HG03175 (cell line): ENCODE data around the gene NPTX2.
"Not testable (repeated sequence)": the region's sequence is repeated elsewhere in the genome, so short reads cannot be mapped to it uniquely, and the experiment has no call there.

ENCODE experiments used
- ATAC-seq: cut with Tn5 transposase; IDR thresholded peaks from one replicate; pipeline ENCODE4 v1.9.1; 2021; ENCODE audit warnings: mild to moderate bottlenecking, moderate library complexity; ENCODE audit not compliant: unreplicated experiment

The NPTX2 gene

DNA sequence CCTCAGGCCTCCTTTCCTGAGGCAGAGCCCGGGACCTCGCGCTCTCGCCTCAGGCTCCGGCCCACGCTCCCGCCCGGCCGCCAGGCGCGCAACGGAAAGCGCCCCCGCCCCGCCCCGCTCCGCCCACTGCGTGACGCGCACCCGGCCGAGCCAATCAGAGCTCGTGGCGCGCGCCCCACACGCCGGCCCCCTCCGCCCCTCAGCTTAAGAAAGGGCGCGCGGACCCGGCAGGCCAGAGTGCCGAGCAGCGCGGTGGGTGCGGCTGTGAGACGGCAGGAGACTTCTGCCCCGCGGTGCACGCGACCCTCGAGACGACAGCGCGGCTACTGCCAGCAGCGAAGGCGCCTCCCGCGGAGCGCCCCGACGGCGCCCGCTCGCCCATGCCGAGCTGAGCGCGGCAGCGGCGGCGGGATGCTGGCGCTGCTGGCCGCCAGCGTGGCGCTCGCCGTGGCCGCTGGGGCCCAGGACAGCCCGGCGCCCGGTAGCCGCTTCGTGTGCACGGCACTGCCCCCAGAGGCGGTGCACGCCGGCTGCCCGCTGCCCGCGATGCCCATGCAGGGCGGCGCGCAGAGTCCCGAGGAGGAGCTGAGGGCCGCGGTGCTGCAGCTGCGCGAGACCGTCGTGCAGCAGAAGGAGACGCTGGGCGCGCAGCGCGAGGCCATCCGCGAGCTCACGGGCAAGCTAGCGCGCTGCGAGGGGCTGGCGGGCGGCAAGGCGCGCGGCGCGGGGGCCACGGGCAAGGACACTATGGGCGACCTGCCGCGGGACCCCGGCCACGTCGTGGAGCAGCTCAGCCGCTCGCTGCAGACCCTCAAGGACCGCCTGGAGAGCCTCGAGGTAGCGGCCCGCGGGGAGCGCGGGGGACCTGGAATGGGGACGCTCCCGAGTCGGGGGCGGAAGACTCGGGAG lies at the start of gene NPTX2:
NPTX2 (plus strand) TSS at position 235 of the 909 bp plus-strand sequence; CDS start at position 412, 177 bp downstream.
- no peak for ATAC-seq

DNA sequence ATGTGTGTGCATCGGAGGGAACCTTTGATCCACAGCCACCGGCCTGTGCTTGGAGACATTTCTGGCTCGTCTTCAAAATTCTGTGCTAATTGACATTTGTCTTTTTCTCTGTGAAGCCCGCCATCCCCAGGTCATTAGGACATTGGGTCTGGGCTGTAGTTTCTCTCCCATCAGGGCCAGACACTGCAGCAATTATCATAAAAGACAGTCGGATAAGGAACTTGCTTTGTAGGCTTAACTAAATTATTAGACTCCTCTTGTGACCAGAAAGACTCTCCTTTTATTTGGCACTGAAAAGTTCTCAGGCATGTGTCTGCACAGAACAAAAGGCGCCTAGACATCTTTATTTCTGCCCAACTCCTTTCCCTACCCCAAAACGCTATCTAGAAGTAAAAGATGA lies 49.1 kb upstream of the NPTX2 start:
- ATAC-seq: no peak

DNA sequence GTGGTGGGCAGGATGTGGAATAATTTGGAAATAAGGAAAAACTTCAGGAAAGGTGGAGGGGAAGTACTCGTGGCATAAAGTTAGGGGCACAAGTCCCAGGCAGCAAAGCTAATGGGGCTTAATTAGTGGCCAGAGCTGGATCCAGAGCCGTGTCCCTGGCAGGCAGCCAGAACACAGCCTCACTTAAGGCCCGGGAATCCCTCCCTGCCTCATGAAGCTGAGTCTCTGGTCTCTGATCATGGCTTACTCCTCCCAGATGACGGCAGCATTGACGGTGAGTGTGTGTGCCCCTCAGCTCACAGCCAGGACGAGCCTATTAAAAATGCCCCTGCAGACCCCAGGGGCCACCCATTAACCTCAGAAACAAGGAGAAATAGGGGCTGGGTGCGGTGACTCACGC lies 48.2 kb upstream of the NPTX2 start:
- no peak for ATAC-seq

DNA sequence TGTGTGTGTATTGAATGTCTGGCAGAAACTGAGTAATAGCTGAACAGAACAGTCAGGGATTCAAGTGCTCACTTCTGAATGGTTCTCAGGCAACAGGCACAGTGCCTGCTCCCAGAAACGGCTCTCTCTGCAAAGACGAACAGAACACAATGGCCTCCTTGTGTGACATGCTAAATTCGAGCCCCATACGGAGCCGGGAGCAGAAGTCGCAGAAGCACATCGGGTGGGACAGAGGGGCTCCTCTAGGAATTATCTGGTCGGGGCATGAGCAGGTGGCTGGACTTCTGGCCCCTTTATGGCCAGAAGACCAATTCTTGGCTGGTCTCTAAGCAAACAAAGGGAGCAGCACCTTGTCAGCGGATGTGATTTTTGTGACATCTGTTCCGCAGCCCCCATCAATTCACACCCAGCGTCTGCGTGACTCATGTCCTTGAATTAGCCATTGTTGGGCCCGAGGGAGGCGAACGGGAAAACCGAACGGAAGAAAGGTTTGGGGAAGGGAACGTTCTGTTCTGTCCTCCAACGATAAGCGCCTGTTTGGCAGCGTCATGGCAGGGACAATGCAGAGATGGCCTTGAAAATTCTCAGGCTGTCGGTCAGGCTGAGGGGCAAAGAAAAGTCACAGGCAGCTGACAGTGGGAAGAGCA lies 47.3 kb upstream of the NPTX2 start:
- ATAC-seq: no peak

- ATAC-seq: no peak
Measured at GRCh38 chr7:98571006-98571405, 46.1 kb upstream of the NPTX2 start.

DNA sequence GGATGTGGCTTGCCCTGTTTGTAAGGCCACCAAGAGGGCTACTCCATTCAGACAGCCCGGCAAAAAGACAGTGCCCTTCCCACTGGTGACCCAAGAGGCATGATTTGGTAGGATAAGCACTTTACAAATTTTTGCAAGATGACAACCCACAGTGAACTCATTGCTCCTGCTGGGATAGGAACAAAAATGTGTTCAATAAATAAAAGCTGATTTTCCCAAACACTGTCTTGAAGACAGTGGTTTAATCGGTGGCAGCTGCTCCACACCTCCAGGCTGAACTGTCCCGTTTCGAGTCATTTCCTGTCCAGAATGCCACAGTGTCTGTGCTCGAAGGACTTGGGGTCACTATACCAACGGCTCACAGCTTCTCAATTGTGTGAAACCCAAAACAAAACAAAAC lies 45.1 kb upstream of the NPTX2 start:
- ATAC-seq: no peak

DNA sequence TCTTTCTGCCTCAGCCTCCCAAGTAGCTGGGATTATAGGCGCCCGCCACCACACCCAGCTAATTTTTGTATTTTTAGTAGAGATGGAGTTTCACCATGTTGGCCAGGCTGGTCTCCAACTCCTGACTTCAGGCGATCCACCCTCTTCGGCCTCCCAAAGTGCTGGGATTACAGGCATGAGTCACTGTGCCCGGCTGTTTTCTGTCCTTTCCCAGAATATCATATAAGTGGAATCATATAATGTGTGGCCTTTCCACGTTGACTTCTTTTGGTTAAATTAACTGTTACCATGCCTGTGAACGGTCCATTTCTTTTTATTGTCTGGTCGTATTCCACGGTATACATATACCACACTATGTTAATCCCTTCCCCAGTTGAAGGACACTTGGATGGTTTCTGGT lies 44.4 kb upstream of the NPTX2 start:
- ATAC-seq: not testable (repeated sequence)

DNA sequence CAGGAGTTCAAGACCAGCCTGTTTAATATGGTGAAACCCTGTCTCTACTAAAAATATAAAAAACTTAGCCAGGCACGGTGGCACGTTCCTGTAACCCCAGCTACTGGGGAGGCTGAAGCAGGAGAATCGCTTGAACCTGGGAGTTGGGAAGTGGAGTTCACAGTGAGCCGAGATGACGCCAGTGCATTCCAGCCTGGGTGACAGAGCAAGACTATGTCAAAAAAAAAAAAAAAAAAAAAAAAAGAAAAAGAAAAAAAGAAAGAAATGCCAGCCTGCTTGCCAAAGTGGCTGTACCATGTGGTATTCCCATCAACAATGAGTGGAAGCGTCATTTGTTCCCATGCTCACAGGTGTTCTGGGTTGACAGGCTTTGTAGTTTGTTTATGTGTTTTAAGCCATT lies 43.3 kb upstream of the NPTX2 start:
- ATAC-seq: no peak

DNA sequence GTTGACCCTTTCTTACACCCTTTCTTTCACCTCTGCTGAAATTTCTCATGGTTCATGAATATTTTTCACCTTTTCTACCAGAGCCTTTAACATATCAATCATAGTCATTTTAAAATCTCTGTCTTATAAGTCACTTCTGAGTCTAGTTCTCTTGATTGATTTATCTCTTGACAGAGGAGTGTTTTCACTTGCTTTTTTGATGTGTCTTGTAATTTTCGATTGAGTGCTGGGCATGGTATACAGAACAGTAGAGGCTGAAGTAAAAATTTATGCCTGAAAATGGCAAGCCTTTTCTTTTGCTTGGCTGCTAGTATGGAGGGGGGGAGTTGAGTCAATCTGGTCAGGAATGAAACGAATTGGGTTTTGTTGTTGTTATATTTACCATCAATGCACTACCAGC lies 41.2 kb upstream of the NPTX2 start:
- no peak for ATAC-seq

- ATAC-seq: no peak
Measured at GRCh38 chr7:98584830-98585229, 32.3 kb upstream of the NPTX2 start.

DNA sequence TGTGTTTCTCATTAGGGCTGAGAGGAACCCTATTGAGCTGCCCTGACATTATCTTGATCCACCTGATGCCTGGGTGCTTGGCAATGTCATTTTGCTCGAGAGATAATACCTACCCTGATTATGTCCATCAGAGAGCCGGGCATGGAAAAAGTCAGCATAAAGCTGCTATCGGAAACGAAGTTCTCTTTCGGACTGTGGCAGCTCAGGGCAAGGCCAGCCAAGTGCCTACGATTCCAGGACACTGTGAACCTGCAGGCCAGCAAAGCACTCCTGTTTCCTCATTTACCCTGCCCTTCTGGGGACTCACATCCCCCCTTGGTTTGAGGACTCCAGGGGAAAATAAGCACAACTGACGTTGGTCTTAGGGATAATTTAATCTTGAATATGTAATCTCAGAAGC lies 25.2 kb upstream of the NPTX2 start:
- ATAC-seq: no peak

GRCh38 chr7:98594348-98594747 lies 22.7 kb upstream of the NPTX2 start:
- no peak for ATAC-seq

DNA sequence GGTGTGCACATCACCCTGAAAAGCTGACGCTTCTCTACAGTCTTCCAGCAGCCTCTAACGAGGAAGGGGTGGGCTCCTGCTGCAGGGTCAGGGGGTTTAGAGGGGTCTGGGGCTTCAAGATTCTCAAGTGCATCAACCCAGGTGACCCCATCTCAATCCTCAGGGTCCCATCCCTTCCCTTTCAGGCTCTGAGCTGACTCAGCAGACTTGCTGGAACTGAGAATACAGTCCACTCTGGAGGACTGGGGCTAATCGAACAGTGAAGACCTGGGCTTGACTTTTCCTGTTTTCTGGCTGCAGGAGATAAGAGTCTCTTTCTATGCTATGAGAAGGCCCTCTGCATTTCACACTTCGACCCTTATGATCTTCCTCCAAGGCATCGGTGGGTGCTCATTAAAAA lies 22.3 kb upstream of the NPTX2 start:
- no peak for ATAC-seq

- no peak for ATAC-seq
Measured at GRCh38 chr7:98598846-98599615, 18.1 kb upstream of the NPTX2 start.

DNA sequence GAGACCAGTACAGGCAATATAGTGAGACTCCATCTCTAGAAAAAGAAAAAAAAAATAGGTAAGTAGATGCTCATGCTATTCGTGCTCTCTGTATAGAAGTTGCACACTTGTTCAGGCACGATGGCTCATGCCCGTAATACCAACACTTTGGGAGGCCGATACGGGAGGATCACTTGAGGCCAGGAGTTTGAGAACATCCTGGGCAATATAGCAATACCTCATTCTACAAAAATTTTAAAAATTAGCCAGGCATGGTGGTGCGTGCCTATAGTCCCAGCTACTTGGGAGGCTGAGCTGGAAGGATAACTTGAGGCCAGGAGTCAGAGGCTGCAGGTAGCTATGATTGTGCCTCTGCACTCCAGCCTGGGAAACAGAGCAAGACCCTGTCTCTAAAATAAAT lies 17.2 kb upstream of the NPTX2 start:
- ATAC-seq: no peak

GRCh38 chr7:98602755-98603398 lies 14.2 kb upstream of the NPTX2 start:
- ATAC-seq: no peak

DNA sequence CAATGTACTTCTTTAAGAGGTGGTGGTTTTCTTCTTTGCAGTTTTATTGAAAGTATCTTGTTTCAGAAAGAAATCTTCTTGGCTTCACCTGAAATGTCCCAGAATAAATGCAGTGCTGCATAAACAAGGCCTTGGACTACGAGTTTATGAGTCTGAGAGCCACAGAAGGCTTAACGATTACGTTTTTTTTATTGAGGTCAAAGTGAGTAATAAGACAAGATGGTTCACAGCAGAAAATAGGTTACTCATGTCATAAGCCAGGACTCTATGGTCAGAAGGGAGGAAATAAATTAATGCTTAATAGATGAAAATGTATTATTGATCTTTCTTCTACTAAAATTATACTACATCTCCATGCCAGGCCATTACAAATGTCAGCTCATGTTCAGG lies 13.7 kb upstream of the NPTX2 start:
- ATAC-seq: no peak

DNA sequence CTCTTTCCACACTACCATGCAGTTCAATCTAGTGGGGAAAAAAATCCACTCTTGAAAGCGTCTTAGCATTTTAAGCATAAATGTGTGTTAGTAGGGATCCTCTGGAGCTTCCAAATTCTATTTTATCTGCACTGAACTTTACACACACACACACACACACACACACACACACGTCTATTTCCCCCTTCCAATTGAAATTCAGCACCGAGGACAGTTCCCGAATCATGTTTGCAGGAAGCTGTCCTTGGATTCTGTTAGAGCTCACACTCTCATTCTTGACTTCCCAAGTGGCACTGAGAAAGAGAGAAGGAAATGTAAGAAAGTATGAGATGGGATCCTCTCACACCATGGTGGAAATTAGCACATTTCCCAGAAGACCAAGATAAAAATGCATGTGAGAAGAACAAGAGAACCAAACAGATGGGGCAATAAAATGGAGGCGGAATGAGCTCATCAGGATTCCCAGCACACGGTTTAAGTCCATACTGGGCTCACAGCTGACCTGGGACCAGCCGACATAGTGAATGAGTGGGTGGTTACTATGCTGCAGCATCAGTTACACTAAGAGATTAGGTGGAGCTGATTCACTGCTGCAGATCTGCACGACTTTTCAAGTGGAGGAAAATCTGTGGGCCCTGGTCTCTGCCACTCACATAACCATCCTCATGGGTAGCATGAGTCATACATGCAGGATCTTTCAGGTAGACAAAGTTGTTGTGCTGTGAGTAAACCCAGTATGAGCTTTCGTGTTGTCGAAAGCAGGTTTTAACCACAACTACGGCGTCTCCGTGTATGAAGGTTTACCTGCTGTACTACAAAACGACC lies 3.3 kb upstream of the NPTX2 start:
- ATAC-seq: no peak

GRCh38 chr7:98616381-98617050 lies 569 bp upstream of the NPTX2 start:
- no peak for ATAC-seq

DNA sequence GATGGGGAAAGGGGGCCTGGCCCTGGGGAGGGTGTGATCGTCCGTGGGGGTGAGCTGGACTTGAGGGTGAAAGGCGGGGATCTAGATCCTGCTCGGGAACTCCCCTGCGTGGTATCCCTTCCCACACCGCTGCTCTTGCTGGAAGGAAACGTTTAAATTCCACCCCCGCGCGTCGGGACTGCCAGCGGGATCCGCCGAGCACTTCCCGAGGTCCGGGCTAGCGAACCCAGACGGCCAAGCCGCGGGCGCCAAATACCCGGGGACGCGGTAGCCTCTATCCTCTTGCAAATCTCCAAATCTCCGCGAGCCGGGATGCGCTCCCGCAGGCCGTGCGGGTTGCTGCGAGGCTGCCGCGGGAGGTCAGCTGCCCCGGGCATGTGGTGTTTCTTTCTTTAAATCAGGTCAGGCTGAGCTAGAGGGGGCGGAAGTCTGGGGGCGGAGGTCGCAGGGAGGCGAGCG lies 904 bp downstream of the NPTX2 start:
- no peak for ATAC-seq
